ENCODE measurements around the gene RPL10.

RPL10 gene

DNA sequence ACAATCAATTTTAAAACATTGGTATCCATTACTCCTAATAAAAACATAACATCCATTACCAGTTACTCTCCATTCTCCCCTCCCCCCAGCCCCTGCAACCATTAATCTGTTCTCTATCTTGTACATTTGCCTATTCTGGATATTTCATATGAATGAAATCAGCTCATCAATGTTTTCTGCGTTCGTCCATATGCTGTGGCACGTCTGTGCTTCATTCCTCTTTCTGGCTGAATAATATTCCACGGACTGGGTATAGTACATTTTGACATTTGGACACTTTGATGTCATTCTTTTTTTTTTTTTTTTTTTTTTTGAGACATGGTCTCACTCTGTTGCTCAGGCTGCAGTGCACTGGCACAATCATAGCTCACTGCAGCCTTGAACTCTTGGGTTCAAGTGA is 5.7 kb downstream of the RPL10 start:
- Mint-ChIP-seq H3K4me3 (no peak overlapping the region), H3K27ac (no peak overlapping the region), H3K4me1 (ENCODE audit: low read depth in 2 of 2) (peaks cover 7 to 15% of the 10 kb centered on the region in 2 donors), H3K36me3 (ENCODE audit: insufficient read depth) (peaks cover 46% of the 10 kb centered on the region), H3K27me3 (no peaks in the 10 kb centered on the region), H3K9me3 (no peaks in the 10 kb centered on the region)
- ATAC-seq (replicated peaks): no peak
- no peak for DNase-seq

DNA sequence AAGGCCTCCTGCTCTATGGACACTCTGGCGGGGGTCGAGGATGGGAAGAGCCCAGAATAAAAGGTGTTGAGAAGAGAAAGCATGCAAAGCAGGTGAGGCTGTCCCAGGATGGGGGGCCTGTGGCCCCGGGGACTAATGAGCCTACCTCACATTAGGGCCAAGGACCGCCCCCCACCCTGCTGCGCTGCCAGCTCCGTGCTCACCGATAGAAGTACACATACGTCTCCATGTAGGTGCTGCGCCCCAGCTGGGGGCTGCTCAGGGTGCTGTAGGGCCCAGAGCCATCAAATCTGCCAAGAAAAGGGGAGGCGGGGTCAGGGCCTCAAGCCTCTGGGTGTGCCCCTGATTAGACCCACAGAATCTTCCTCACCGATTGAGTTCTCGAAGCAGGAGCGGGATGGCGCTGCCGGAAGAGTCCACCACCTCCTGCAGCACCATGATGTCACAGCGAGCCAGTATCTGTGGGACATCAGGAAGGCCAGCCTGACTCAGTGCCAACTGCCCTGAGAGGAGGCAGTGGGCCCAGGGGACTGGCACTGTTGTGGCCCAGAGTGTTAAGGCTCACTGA is 6.5 kb downstream of the RPL10 start:
- no peaks in the 10 kb centered on the region for H3K9me3 Mint-ChIP-seq
- H3K27ac Mint-ChIP-seq: no peak overlapping the region
- H3K27me3 Mint-ChIP-seq: no peaks in the 10 kb centered on the region
- no peak for ATAC-seq (replicated peaks)
- H3K4me1 Mint-ChIP-seq (ENCODE audit: low read depth in 2 of 2): peaks cover 2 to 9% of the 10 kb centered on the region in 2 donors
- H3K4me3 Mint-ChIP-seq: no peak overlapping the region
- DNase-seq: no peak
- peaks cover 37% of the 10 kb centered on the region for H3K36me3 Mint-ChIP-seq (ENCODE audit: insufficient read depth)

DNA sequence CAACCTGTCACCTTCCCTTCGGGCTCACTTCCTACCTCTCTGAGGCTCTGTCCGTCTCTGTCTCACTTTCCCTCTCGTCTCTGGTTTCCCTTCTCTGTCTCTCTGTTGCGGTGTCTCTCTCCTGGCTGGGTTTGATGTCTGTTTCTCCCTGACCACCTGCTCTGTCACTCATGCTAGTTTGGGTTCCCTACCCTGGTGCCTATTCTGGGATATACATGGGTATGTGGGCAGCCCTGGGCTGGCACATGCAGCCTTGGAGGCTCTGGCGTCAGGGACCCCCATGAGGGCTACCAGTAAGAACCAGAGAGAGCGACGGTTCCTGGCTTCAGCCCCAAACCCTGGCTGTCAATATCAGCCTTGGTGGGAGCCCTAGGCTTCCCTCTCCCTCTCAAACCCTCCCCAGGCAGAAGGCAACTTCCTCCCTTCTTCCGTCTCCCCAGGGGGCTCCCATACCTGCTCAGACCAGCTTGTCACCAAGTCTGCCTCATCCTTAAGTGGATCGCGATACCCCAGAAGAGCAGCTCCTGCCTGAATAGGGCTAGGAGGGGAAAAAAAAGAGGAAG is 10.6 kb downstream of the RPL10 start:
- Mint-ChIP-seq H3K27ac (peak overlapping the region; percentile 44 to 89), H3K27me3 (no peaks in the 10 kb centered on the region), H3K36me3 (ENCODE audit: insufficient read depth) (peaks cover 8% of the 10 kb centered on the region), H3K4me3 (peak overlapping the region; percentile 62 to 67), H3K9me3 (no peaks in the 10 kb centered on the region), H3K4me1 (ENCODE audit: low read depth in 2 of 2) (peaks cover 11% of the 10 kb centered on the region in 2 donors)
- DNase-seq: no peak
- no peak for ATAC-seq (replicated peaks)

DNA sequence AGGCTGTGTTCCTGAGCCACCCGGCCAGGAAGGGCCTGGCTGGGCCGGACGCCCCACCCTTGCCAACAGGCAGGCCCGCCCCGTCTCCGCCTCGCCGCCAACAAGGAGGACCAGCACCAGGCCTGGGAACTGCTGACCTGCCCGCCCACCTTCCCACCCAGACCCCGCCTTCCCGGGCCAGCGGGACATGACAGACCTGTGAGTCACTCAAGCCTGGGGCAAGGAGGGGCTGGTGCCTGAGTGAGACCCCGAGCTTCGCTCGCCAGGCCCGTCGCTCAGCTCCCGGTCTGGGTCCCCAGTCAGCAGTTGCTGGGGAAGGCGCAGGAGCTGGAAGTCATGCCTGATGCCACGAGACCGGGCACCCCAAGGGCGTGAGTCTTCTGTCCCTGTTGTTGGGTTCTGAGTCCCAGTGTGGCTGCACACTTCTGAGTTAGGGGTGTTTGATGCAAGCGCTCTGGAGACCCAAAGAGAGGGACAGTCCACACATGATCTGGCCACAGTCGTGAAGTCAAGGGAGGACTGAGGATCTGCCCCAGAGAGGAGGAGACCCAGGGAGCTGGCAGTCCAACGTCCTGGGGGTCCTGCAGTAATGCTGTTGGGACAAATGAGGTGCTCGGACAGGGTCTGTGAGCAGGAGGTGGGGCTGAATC is 11.2 kb downstream of the RPL10 start, which contains the start of gene DNASE1L1:
DNASE1L1 (minus strand) TSS at position 33 of the 650 bp plus-strand sequence. CDS start 3,686 bp downstream, outside the sequence.
- no peak for ATAC-seq (replicated peaks)
- Mint-ChIP-seq H3K9me3 (no peaks in the 10 kb centered on the region), H3K27ac (peak within 1 kb of the TSS; percentile 44 to 89)

DNA sequence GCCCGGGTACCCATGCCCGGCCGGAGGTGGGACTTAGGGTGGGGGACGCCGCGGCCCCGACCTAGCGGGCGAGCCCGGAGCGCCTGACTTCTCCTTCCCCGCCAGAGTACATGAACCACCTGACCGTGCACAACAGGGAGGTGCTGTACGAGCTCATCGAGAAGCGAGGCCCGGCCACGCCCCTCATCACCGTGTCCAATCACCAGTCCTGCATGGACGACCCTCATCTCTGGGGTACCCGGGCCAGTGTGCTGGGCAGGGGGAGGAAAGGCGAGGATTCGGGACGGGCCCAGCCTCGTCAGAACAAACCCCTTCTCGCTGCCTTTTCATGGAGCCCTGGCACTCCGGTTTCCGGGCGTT is 13.8 kb downstream of the RPL10 start:
- Mint-ChIP-seq H3K27ac (peak overlapping the region in 1 of 2 donors; percentile 86), H3K4me1 (ENCODE audit: low read depth in 2 of 2) (peaks cover 11% of the 10 kb centered on the region in 2 donors), H3K4me3 (peak overlapping the region; percentile 76 to 92), H3K36me3 (ENCODE audit: insufficient read depth) (peaks cover 7% of the 10 kb centered on the region), H3K9me3 (no peaks in the 10 kb centered on the region), H3K27me3 (no peaks in the 10 kb centered on the region)
- no peak for DNase-seq
- peak; percentile 57 for ATAC-seq (replicated peaks)

More for the DNA sequence above, 11.2 kb downstream of the RPL10 start, which contains the start of gene DNASE1L1:
- no peak for DNase-seq
- Mint-ChIP-seq H3K4me3 (peak within 1 kb of the TSS; percentile 62 to 67), H3K27me3 (no peaks in the 10 kb centered on the region), H3K4me1 (ENCODE audit: low read depth in 2 of 2) (peaks cover 11% of the 10 kb centered on the region in 2 donors), H3K36me3 (ENCODE audit: insufficient read depth) (peaks cover 12% of the 10 kb centered on the region)

DNA sequence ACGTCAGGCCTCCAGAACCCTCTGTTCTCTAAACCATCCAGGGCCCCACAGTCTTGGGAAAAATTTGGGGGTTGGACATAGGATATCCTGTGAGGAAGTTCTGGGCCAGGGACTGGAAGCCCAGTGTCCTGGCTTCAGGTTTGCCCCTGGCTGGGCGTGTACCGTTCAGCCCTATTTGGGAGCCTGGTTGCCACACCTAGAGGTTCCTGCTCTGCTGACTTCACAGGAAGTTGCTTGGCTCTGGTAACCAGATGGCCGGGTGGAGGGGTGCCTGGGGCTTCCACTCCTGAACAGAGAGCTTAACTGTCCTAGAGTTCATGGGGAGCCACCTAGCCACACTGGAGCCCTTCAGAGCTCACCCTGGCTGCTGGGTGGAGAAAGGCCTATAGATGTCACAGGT is 14.3 kb downstream of the RPL10 start:
- Mint-ChIP-seq H3K27me3 (no peaks in the 10 kb centered on the region), H3K36me3 (ENCODE audit: insufficient read depth) (peaks cover 5% of the 10 kb centered on the region), H3K4me1 (ENCODE audit: low read depth in 2 of 2) (peaks cover 11% of the 10 kb centered on the region in 2 donors), H3K9me3 (no peaks in the 10 kb centered on the region), H3K27ac (peak overlapping the region in 1 of 2 donors; percentile 86), H3K4me3 (peak overlapping the region; percentile 76 to 92)
- ATAC-seq (replicated peaks) (peak; percentile 61), DNase-seq (peak in 1 of 3 experiments; percentile 17)

DNA sequence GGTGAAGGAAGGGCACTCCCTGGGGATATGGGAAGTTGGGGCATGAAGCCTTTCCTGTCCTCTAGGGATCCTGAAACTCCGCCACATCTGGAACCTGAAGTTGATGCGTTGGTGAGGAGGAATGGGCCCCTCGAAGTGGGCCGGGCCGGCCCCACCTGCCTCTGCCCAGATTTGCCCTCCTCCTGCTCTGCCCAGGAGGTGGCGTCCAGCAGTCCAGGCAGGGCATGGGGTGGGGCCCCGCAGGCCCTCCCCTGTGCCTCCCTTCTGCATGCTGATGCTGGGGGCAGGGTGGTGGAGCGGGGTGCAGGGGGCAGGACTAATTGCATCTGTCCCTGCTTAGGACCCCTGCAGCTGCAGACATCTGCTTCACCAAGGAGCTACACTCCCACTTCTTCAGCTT is 15.0 kb downstream of the RPL10 start:
- H3K4me1 Mint-ChIP-seq (ENCODE audit: low read depth in 2 of 2): peaks cover 11% of the 10 kb centered on the region in 2 donors
- DNase-seq: no peak
- no peak overlapping the region for H3K4me3 Mint-ChIP-seq
- ATAC-seq (replicated peaks): no peak
- peaks cover 5% of the 10 kb centered on the region for H3K36me3 Mint-ChIP-seq (ENCODE audit: insufficient read depth)
- no peaks in the 10 kb centered on the region for H3K9me3 Mint-ChIP-seq
- peak overlapping the region in 1 of 2 donors; percentile 86 for H3K27ac Mint-ChIP-seq
- H3K27me3 Mint-ChIP-seq: no peaks in the 10 kb centered on the region

DNA sequence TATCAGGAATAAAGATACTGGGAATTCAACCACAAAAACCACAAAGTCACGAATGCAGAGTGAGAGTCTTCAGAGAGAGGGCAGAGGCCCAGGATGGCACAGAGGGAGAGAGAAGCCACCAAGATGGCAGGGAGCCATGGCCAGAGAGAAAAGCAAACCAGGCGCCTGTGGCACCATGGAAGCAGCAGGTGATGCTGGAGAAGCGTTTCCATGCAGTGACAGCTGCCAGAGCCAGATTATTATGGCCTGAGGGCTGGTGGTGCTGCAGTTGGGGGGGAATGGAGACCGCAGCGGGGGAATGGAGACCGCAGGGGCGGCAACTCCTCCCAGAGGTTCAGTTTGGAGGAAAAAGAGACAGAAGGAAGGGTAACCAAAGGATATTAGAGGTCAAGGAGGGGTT is 19.0 kb downstream of the RPL10 start:
- Mint-ChIP-seq H3K36me3 (ENCODE audit: insufficient read depth) (peaks cover 11% of the 10 kb centered on the region), H3K9me3 (no peaks in the 10 kb centered on the region), H3K4me1 (ENCODE audit: low read depth in 2 of 2) (peaks cover 3 to 6% of the 10 kb centered on the region in 2 donors), H3K27me3 (no peaks in the 10 kb centered on the region), H3K27ac (no peak overlapping the region), H3K4me3 (no peak overlapping the region)
- DNase-seq: no peak
- no peak for ATAC-seq (replicated peaks)

DNA sequence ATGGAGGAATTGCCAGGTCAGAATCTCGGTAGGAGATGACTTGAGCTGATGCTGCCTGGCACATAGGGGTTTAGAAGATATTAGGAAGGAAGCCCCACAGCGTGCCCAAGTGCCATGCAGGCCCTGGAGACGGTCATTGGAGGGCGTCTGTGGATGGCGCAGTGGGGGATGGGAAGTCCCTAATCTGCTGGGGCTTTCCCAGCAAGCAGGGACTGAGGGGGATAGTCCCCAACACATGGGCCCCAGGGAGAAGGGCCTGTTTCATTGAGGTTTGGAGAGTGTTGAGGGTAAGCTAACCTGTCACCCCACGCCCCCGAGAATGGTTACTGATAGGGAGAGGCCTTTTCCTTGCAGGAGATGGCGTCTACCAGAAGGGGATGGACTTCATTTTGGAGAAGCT is 21.0 kb downstream of the RPL10 start:
- DNase-seq (no peak), ATAC-seq (replicated peaks) (no peak)
- Mint-ChIP-seq H3K4me1 (ENCODE audit: low read depth in 2 of 2) (no peaks in the 10 kb centered on the region), H3K27ac (no peak overlapping the region), H3K9me3 (no peaks in the 10 kb centered on the region), H3K36me3 (ENCODE audit: insufficient read depth) (peaks cover 5% of the 10 kb centered on the region), H3K27me3 (no peaks in the 10 kb centered on the region), H3K4me3 (no peak overlapping the region)

DNA sequence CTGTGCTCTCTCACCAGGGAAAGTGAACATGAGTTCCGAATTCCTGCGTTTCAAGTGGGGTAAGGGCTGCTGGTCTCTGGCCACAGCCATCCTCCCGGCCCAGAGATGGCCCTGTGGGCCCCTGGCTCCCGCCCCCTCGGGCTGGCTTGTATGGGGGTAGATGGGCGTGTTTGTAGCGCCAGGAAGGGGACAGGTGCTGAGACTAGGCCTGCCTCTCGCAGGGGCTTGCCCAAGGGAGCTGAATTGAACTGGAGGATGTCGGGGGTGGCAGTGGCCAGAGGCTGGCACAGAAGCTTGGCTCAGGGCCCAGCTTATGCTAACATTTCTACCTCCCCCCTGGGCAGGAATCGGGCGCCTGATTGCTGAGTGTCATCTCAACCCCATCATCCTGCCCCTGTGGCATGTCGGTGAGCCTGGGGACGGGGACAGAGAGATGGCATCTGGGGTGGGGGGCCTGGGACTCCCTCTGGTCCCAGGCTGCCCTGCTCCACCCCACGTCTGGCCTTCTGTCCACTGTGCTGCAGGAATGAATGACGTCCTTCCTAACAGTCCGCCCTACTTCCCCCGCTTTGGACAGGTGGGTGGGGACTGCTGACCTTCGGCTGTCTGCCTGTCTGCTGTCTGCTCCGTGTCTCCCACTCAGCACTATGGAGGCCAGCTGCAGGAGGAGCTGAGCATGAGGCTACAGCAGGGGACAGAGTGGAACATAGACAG is 21.7 kb downstream of the RPL10 start:
- no peak for ATAC-seq (replicated peaks)
- no peaks in the 10 kb centered on the region for H3K9me3 Mint-ChIP-seq
- H3K27ac Mint-ChIP-seq: no peak overlapping the region

DNA sequence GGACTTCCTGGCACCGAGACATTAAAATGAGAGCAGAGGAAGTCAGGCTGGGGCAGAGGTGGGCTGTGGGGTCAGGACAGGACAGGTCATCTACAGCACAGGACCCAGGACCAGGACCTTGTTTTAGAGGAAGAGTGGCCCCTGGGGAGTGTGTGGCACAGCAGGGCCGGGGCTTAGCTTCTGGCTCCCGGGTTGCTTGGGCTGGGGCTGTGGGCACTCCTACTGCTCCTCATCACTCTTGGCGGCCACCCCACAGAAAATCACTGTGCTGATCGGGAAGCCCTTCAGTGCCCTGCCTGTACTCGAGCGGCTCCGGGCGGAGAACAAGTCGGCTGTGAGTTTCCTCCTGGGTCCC is 22.2 kb downstream of the RPL10 start:
- no peak overlapping the region for H3K27ac Mint-ChIP-seq
- H3K4me1 Mint-ChIP-seq (ENCODE audit: low read depth in 2 of 2): no peaks in the 10 kb centered on the region
- H3K27me3 Mint-ChIP-seq: no peaks in the 10 kb centered on the region
- DNase-seq: no peak
- ATAC-seq (replicated peaks): no peak
- H3K4me3 Mint-ChIP-seq: no peak overlapping the region
- H3K9me3 Mint-ChIP-seq: no peaks in the 10 kb centered on the region
- peaks cover 5% of the 10 kb centered on the region for H3K36me3 Mint-ChIP-seq (ENCODE audit: insufficient read depth)

More for the DNA sequence above, 21.7 kb downstream of the RPL10 start:
- Mint-ChIP-seq H3K4me3 (no peak overlapping the region), H3K27me3 (no peaks in the 10 kb centered on the region), H3K4me1 (ENCODE audit: low read depth in 2 of 2) (no peaks in the 10 kb centered on the region), H3K36me3 (ENCODE audit: insufficient read depth) (peaks cover 5% of the 10 kb centered on the region)
- DNase-seq: no peak

DNA sequence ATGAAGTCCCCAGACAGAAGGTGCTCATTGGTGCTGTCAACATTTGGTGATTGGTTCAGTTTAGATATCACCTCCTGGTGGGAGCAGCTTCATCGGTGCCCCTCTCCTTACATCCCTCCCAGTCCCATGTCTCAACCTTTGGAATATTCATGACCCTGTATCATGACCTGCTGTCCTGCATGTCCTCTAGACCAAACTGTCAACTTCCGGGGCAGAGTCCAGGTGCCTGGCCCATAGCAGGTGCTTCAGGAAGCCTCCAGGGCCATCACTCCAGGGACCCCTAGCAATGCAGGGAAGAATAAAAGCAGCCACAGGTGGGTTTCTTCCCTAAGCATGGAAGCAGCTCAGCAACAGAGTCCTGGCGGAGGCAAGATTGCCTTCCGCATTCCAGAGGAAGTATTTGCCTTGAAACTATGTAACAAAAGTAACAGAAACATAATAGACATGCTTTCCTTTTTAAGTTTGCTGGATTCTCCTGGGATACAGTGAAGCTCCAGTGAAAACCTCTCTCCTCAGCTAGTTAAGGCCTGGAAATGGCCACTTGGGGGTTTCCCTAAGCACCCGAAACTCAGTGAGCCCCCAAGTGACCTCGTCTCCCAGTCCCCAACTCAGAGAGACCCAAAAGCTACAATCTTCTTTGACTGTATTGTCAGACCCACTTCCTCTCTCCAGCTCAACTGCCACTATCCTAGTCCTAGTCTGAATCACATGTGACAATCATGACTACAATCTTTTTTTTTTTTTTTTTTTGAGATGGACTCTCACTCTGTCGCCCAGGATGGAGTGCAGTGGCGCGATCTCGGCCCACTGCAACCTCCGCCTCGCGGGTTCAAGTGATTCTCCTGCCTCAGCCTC is 29.0 kb downstream of the RPL10 start:
- H3K4me3 Mint-ChIP-seq: no peak overlapping the region
- ATAC-seq (replicated peaks): no peak

More for the DNA sequence above, 29.0 kb downstream of the RPL10 start:
- Mint-ChIP-seq H3K9me3 (no peaks in the 10 kb centered on the region), H3K27me3 (no peaks in the 10 kb centered on the region), H3K27ac (peak overlapping the region; percentile 44 to 86), H3K36me3 (ENCODE audit: insufficient read depth) (peaks cover 12% of the 10 kb centered on the region), H3K4me1 (ENCODE audit: low read depth in 2 of 2) (peaks cover 15 to 19% of the 10 kb centered on the region in 2 donors)
- no peak for DNase-seq

Measured in effector memory CD8-positive, alpha-beta T cell (primary cell).